ENCODE data around the gene KCNK3.

KCNK3 gene

DNA sequence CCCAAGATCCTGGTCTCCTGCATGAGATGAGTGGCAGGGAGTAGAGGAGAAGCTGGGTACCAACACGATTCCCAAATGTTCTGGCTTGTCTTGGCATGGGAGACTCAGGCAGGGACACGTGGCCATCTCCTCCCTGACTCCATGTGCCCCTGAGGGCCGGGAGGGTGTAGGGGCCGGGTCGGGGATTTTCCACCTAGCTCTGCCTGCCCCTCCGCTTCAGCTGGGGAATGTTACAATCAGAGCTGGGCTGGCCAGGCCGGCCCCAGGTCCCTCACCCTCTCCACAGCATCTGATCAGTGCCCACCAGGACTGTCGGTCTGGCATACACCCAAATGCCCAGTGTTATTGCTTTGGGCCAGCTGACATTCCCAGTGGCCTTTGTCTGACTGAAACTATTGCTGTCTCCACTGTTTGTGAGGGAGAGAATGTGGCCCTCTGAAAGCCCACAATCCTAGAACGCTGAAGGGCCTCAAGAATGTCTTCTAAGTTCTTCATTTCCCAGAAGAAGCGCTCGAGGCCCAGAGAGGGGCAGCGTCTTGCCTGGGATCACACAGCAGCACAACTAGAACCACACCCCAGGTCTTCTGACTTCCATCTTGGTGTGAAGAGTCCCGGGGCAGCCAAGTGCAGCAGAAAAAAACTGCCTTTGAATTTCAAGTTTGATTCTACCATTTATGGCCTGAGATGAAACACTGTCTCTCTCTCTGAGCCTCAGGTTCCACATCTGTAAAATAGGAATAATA is 23.2 kb downstream of the KCNK3 start:
- no peak for DNase-seq

DNA sequence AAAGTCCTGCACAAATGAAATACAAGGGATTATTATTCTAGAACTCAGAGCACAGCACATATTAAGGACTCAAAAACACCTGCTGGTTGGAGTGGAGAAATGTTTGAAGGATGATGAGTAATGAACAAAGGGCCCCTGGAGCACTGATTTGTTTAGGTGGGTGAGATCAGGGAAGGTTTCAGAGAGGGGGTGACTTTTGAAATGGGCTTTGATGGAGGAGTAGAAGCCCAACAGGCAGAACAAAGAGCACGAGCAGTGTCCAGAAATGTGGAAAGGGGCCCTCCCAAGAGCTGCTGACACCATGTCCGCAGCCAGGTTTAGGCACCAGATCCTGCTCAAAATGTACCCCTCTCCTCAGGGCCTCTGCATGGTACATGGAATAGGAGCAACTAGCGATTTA is 23.8 kb downstream of the KCNK3 start:
- no peak for DNase-seq

DNA sequence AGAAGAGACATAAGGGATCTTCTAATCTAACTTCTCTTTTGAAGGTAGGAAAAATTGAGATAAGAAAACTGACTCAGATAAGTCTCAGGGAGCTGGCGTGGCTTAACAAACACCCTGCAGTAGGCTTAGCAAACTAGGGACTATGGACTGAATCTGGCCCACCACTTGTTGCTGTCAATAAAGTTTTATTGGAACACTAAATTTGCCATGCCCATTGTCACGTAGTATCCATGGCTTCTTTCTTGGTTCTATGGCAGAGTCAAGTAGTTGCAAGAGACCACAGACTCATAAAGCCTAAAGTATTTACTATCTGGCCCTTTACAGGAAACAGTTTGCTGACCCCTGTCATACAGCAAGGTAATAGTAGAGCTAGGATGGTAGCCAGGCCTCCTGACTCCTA is 24.2 kb downstream of the KCNK3 start:
- no peak for DNase-seq

DNA sequence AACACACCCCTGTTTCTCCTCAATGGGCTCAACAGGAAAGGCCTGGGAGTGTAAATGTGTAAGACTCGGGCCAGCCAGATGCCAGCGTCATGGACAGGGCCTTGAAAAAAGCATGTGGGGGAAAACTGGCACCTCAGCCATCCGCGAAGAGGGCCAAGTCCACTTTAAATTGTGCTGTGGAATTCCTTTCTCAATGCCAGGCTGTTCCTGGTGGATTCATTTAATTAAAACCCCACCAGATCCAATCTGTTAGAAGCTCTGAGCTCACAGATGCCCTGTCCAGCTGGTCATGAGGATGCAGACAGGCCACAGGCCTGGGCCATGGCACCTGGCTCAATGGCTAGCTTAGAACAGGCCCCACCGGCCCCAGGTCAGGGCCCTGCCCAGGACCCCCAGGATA is 24.8 kb downstream of the KCNK3 start:
- DNase-seq: no peak

DNA sequence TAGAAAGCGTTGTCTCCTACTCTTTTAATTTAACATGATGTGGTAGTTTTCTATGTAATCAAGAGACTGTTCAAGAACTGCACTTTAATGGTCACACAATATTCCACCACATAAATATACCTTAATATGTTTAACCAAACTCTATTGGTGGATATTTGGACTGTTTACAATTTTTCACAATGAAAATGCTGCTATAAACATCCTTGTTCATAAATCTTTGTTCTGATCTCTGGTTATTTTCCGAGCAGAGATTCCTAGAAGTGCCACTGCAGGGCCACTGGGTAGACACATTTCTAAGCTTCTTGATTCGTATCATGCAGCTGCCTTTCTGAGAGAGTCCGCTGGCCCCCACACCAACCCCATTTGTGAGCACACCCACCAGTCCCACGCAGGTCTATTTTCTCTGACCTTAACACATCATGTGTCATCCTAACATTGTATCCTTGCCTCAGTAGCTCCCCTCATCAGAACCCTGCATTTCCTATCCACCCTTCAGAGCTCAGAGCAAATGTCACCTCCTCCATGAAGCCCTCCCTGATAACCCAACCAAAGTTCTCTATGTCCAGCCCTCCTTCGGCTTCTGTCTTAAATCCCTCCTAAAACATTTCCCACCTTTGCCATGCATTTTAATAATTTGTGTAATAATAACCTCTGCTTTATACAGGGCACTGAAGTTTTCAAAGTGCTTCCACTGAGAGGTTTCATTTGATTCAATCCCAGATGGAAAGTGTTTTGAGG is 26.6 kb downstream of the KCNK3 start:
- DNase-seq: no peak

DNA sequence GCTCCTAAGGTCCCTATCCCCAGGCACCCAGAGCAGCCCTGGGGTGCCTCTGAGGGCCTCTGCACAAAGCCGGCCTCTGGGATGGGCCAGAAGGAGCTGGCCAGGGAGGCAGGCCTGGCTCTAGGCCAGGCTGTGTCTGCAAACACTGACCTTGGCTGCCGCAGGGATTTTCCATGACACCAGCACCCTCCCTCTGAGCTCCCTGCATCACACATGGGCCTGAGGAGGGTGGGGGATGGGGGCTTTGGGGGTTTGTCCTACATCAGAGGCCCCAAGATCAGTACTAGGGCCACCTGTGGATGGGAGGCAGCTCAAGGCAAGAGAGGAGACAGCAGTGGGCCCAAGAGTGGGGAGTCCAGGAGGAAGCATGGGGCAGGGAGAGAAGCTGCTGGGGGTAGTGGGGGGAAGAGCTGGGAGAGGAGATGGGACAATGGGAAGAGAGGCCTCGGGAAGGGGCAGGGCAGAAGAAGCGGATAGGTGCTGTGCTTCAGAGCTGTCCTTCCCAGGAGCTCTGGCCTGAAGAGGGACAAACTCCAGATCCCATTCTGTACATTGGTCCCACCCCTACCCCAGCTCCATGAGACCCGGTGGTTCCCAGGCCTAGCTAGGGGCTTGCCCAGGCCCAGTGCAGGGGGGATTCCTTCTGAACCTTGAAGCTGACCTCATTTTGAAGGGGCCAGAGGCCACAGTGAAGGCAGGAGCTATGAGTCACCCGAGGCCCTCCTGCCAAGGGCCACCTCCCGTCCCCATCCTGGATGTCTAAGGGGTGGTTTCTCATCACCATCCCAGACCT is 28.0 kb downstream of the KCNK3 start:
- no peak for DNase-seq

DNA sequence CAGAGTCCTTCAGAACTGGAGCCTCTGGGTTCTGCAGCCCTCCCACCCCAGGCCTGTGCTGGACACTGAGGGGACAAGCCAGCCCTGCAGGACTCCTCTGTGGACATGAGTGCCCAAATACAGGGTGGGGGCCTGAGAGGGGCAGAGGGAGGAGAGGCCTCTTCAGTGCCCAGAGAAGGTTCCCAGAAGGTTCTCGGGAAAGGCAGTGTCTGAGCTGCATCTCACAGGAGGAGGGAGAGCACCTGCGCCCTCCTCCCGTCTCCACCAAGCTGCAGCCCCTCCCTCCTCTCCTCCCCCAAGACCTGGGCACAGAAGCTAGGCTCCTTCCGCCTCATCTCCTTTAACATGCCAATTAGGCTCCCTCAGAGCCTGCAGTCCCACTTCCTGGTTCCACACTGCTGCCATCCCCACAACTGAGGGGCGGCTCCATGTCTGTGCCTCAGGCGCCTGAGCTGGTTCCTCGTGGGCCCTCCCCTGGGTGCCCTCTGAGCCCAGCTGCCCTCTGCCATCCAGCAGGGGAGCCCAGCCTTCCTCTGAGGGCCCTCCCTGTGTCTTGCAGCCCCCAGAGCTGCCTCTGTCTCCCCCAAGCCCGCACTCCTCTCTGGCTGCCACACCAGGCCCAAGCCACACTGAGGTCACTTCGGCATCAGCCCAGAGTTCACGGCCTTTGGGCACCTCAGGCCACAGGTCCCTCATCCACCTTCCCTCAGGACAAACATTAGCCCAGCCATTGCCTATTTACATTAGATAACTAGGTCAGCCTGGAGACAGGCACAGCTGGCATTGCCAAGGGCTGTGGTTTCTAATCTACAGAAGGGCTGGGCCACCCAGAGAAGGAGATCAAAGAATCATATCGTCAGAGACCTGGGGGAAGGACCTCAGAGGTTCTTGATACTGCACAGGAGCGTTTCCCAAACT is 28.9 kb downstream of the KCNK3 start:
- DNase-seq: no peak

DNA sequence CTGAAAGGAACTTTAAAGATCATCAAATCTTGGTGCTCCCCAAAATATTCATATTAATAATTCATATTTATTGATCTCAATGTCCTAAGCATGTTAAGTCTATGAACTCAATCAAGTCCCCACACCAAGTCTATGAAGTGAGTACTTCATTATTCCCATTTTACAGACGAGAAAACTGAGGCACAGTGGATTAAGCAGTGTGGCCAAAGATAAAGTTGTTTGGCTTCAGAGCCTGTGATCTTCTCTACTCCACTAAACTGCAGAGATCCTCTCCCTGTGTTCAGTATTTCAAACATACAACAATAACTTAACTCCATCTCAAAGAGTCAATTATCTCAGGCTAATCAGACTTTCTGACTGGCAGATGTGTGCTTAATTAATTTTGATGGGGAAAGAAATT is 29.8 kb downstream of the KCNK3 start:
- no peak for DNase-seq

DNA sequence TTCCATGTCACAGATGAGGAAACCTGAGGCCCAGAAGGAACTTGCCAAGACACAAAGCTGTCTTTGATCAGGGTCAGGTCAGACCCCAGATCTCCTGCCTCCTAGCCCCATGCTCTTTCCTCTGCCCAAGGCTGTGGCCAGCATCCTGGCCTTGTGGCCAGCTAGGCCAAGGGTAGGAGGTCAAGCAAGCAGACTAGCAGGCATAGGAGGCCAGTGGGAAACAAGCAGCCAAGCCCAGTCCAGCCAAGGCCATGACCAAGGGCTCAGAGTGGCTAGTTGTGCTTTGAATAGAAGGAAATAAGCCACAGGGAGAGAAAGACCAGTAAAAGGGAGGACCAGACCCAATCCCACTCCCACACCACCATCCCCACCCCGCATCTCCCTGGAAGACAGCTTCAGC is 30.4 kb downstream of the KCNK3 start:
- no peak for DNase-seq

DNA sequence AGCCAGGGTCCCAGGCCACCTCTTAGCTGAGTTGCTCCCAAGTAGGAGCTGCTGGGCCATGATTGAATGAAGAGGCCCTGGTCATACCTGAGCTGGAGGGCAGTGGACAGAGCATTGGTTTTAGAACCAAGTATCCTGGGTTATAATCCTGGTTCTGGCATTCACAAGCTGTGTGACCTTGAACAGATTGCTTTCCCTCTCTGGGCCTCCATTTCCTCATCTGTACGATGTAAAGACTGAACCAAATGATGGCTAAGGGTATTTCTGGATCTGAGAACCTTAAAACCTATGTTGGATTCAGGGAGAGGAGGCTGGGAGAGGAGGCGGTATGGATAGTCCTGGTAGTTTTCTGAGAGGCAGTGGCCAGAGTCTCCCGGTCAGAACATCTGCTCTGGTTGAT is 31.0 kb downstream of the KCNK3 start:
- DNase-seq: no peak

DNA sequence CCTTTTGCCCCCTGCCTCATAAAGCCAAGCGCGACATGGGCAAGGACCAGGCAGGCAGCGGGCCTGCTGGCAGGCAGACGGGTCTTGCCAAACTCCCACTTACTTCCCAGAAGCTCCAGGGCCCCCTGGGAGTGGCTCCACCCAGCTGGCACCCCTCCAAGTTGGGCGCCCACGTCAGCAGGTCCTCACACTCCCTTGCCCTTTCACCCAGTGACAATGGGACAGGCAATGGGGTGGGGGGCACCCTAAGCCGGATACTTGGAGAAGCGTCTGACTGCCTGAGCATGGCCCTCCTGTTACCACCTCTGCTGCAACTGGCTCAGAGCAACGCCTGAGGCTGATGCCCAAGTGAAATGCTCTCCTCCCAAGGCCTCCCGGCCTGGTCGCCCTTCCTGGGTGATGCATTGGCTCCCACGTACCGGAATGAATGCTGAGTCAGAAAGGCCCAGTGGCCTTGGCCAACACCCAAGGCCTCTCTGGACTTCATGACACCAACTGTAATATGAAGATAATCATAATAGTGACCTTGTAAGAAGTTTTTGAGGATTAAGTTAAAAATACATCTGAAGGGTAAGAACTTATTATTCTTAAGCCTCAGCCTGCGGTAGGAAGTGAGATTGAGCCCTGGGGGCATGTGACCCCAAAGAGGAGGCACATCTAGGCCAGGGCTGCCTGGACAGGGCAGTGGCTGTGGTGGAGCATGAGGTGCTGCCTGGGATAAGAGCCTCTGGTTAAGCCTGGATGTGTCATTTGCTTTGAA is 31.6 kb downstream of the KCNK3 start:
- no peak for DNase-seq

DNA sequence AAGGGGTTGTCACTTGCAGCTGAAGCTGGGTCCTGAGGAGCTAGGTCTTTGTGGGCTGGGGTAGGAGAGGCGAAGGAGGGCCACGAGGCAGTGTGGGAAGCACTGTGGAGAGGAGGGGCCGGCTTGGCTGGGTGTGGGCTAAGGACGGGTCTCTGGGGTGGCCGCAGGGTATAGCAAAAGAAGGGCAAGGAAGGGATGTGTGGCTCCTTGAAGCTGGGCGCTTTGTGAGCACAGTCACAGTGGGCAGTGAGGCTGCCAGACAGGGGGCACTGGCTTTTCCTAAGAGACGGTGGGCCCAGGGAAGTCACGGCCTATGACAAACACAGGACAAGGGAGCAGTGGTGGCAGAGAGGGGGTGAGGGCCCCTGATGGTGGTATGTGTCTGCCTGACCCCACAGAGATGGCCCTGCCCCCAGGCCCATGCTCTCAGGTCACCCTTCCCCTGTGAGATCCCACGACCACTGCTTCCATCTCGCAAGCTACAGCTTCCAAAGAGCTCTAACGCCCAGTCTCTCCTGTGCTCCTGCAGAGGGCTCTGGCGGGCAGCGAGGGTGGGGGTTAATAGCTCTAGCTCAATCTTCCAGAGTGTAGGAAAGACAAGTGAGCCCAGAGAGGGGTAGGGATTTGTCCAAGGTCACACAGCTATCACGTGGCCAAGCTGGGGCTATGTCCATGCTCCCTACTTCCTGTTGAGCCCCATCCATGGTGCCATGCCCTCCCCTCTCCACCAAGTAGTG is 32.4 kb downstream of the KCNK3 start:
- DNase-seq: no peak

DNA sequence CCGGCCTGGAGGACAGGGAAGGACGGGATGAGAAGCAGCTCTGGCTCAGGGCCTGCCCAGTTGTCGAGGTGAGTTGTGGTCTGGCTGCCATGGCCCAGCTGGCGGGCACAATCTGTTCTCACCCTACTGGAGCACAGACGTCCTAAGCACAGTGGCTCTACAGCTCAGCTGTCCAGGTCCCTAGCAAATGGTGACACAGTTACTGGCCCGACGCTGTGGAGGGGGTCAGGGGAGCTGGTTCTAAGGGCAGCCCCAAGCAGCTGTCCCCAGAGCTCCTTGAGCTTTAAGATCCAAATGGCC is 32.9 kb downstream of the KCNK3 start:
- no peak for DNase-seq

DNA sequence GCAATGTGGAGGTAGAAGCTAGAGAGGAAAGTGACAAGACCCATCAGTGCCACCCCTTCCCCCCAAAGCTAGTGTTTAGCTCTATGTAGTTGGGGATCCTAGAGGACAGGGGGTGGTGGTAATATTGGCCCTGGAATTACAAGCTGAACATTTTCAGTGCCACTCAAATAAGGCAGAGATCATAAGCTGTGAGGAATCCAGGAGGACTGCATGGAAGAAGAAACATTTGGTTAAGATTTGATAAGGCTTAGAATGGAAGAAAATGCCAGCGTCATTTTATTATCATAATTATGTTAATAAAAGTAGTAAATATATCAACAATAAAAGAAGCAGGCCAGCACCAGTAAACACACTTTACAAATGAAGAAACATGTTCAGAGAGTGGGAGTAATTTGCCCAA is 33.7 kb downstream of the KCNK3 start:
- no peak for DNase-seq

DNA sequence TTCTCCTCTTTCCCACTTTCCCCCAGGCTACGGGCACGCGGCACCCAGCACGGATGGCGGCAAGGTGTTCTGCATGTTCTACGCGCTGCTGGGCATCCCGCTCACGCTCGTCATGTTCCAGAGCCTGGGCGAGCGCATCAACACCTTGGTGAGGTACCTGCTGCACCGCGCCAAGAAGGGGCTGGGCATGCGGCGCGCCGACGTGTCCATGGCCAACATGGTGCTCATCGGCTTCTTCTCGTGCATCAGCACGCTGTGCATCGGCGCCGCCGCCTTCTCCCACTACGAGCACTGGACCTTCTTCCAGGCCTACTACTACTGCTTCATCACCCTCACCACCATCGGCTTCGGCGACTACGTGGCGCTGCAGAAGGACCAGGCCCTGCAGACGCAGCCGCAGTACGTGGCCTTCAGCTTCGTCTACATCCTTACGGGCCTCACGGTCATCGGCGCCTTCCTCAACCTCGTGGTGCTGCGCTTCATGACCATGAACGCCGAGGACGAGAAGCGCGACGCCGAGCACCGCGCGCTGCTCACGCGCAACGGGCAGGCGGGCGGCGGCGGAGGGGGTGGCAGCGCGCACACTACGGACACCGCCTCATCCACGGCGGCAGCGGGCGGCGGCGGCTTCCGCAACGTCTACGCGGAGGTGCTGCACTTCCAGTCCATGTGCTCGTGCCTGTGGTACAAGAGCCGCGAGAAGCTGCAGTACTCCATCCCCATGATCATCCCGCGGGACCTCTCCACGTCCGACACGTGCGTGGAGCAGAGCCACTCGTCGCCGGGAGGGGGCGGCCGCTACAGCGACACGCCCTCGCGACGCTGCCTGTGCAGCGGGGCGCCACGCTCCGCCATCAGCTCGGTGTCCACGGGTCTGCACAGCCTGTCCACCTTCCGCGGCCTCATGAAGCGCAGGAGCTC is 35.4 kb downstream of the KCNK3 start:
- peak in 1 of 4 experiments; percentile 15 for DNase-seq

DNA sequence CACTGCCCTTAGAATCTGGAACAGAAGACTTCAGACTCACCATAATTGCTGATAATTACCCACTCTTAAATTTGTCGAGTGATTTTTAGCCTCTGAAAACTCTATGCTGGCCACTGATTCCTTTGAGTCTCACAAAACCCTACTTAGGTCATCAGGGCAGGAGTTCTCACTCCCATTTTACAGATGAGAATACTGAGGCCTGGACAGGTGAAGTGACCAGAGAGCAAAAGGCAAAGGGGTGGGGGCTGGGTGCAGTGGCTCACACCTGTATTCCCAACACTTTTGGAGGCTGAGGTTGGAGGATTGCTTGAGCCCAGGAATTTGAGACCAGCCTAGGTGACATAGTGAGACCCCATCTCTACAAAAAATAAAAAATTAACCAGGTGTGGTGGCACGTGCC is 36.8 kb downstream of the KCNK3 start:
- DNase-seq: no peak

DNA sequence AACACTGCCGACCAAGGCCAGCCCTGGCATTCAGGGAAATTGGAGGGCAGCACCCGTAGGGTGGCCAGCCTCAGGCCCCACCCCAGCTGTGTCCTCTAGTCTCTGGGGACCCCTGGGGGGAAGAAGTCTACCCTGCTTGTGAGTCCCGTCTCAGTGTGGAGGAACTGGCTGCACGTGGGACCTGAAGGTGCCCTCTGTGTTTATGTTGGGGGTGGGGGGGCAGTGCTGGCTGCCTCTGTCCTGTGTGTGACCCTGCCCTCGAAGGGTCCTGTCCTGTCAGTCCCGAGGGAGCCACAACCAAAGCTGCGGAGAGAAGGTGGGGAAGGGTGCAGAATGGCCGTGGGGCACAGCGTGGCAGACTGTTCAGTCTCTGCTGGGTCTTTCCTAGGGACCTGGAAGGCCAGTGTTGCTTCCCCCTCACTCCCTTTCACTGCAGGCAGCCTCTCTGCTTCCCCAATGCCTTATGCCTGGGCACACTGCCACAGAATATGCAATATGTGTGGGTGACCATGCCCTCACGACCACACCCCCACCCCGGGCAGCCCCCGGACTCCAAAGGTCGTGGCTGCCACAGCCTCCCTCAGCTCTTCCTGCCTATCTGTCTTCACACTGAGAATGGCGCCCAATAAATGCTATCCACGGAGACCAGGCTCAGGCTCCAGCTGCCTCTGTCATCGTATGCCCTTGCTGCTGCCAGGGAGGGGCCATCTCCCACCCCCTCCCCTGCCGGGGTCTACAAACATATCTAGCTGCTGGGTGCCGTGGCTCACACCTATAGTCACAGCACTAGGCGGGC is 38.2 kb downstream of the KCNK3 start:
- no peak for DNase-seq

DNA sequence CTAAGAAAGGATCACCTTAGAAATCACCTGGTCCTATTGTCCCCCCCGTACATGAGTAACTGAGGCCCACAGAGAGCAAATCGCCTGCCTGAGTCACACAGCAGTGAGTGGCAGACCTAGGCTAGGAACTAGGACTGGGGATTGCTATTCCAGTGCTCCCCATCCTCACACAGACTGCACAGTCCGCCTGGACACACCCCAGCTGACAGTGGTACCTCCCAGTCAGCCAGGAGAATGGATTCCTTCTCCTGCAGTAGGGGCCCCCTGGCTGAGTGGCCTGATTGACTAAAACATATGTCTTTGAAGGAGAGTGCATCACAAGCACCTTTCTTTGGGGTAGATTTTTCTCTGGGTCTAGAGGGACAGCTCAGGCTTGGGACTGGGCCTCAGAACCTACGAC is 39.2 kb downstream of the KCNK3 start:
- no peak for DNase-seq

DNA sequence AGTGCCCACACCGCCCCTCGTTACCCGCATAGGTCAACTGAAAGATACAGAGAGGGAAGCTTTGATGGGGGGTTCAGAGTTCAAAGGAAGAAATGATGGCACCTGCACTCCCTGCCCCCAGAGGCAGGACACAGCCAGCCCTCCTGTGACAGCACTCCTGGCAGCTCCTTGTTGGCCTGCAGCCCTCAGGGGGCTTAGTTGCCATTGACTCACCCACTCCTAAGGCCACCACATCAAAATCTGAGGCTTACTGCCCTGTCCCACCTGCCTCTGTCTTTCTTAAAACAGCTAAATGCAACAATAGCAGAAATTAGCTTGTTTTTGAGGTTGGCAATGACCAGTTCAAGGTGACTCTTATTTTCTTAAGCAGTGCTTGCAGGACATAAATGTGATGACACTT is 39.9 kb downstream of the KCNK3 start:
- DNase-seq: no peak

DNA sequence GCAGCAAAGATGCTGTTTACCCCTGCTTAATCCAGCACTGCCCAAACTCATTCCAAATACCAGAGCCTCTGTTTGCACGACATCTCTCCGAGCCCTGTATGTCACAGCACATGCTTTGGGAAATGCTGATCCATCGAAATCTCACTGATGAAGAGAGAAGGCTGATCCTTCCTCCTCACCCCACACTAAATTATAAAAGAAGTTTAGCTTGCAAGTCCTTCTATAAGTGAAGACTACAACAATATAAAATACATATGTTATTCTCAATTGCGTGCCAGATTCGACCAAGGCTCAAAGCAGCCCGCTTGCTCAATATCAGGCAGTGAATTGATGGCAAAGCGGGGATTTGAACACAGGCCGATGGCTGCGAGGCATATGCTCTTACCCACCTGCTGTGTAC is 40.9 kb downstream of the KCNK3 start:
- DNase-seq: no peak
